SK-N-SH treated with all-trans-retinoic acid at 6 μM for 48 hours (cell line): Measurements from ENCODE around the gene TERC.

Experiments
- CREB5 ChIP-seq: fragments of 250-450 bp; sonication (Bioruptor Pico); IDR thresholded peaks from 2 replicates; pipeline ENCODE4 v1.5.1; 2020; ENCODE audit warnings: low read depth, mild to moderate bottlenecking, moderate library complexity
- PATZ1 ChIP-seq: fragments of 250-450 bp; sonication (Bioruptor Pico); IDR thresholded peaks from 2 replicates; pipeline ENCODE4 v1.8.0; 2020; ENCODE audit warnings: mild to moderate bottlenecking, moderate library complexity, borderline replicate concordance
- PPARA ChIP-seq: fragments of 250-450 bp; sonication (Bioruptor Pico); IDR thresholded peaks from 2 replicates; pipeline ENCODE4 v1.5.0; 2020; ENCODE audit warnings: mild to moderate bottlenecking, borderline replicate concordance
- RARB ChIP-seq: fragments of 250-450 bp; sonication (Bioruptor Pico); IDR thresholded peaks from 2 replicates; pipeline ENCODE4 v1.8.0; 2021; ENCODE audit warnings: mild to moderate bottlenecking, moderate library complexity
- ZC3H10 ChIP-seq: fragments of 250-450 bp; sonication (Bioruptor Pico); IDR thresholded peaks from 2 replicates; pipeline ENCODE4 v1.5.1; 2021; ENCODE audit warnings: mild to moderate bottlenecking, moderate library complexity
- ZFP30 ChIP-seq: fragments of 450-650 bp; formaldehyde crosslinking; IDR thresholded peaks from 2 replicates; pipeline ENCODE4 v1.5.0; 2022; ENCODE audit warnings: mild to moderate bottlenecking, moderate library complexity

- no peak for TF ChIP-seq PPARA
- no peak for TF ChIP-seq CREB5 (CRISPR knock-in tag)
- TF ChIP-seq RARB (CRISPR knock-in tag): no peak
- no peak for TF ChIP-seq ZC3H10 (CRISPR knock-in tag)
- TF ChIP-seq ZFP30 (CRISPR knock-in tag): no peak
- no peak for TF ChIP-seq PATZ1
These were observed 22.3 kb upstream of the TERC start for GRCh38 chr3:169787120-169787519.
